Activated CD4-positive, alpha-beta T cell treated with anti-CD3 and anti-CD28 coated beads, Interleukin-2, Interleukin-4, amounts not matched to agents 100 ng/mL and 50 ng/mL, durations not matched to agents 16 hours and 8 hours (primary cell): ENCODE results near the gene COL20A1.
"Not testable (repeated sequence)": the region's sequence is repeated elsewhere in the genome, so short reads cannot be mapped to it uniquely, and the experiment has no call there.

Source experiments
- DNase-seq: peaks from one replicate; pipeline ENCODE4 v3.0.0-alpha.2; 2020; ENCODE audit warnings: low spot score

Gene COL20A1

GRCh38 chr20:63292904-63293303, at the start of gene COL20A1:
TSS of gene COL20A1 (plus strand) at chr20:63293186. CDS start at chr20:63295108, 1,922 bp downstream.
- no peak for DNase-seq

- no peak for DNase-seq
Observed at GRCh38 chr20:63243604-63244247, 49.3 kb upstream of the COL20A1 start.

- no peak for DNase-seq
Observed at GRCh38 chr20:63244468-63244867, 48.5 kb upstream of the COL20A1 start.

- no peak for DNase-seq
Observed at GRCh38 chr20:63246490-63247288, 46.3 kb upstream of the COL20A1 start.

- no peak for DNase-seq
Observed at GRCh38 chr20:63247671-63248228, 45.2 kb upstream of the COL20A1 start.

- DNase-seq: no peak
Observed at GRCh38 chr20:63248835-63249591, 44.0 kb upstream of the COL20A1 start.

GRCh38 chr20:63249891-63250290, 43.1 kb upstream of the COL20A1 start:
- DNase-seq: no peak

GRCh38 chr20:63251350-63251749, 41.6 kb upstream of the COL20A1 start:
- not testable (repeated sequence) for DNase-seq

- no peak for DNase-seq
Observed at GRCh38 chr20:63252284-63252711, 40.7 kb upstream of the COL20A1 start.

- DNase-seq: no peak
Observed at GRCh38 chr20:63253065-63253437, 39.9 kb upstream of the COL20A1 start.

- DNase-seq: no peak
Observed at GRCh38 chr20:63253438-63254231, 39.4 kb upstream of the COL20A1 start.

GRCh38 chr20:63254232-63254605, 38.8 kb upstream of the COL20A1 start, which contains the start of gene NKAIN4:
TSS of gene NKAIN4 (minus strand) at chr20:63254463. CDS start at chr20:63254450, 13 bp downstream.
- DNase-seq: no peak

GRCh38 chr20:63254606-63255384, 38.2 kb upstream of the COL20A1 start:
- no peak for DNase-seq

GRCh38 chr20:63255931-63256704, 36.9 kb upstream of the COL20A1 start:
- no peak for DNase-seq

GRCh38 chr20:63256954-63257353, 36.0 kb upstream of the COL20A1 start:
- no peak for DNase-seq

GRCh38 chr20:63257629-63258028, 35.4 kb upstream of the COL20A1 start:
- DNase-seq: no peak

GRCh38 chr20:63258781-63259180, 34.2 kb upstream of the COL20A1 start:
- no peak for DNase-seq

- DNase-seq: no peak
Observed at GRCh38 chr20:63259734-63260460, 33.1 kb upstream of the COL20A1 start.

GRCh38 chr20:63260521-63260920, 32.5 kb upstream of the COL20A1 start:
- DNase-seq: no peak
